ENCODE data around the gene OR13J1.
"Not testable (repeated sequence)": the region's sequence is repeated elsewhere in the genome, so short reads cannot be mapped to it uniquely, and the experiment has no call there.

Gene OR13J1

DNA sequence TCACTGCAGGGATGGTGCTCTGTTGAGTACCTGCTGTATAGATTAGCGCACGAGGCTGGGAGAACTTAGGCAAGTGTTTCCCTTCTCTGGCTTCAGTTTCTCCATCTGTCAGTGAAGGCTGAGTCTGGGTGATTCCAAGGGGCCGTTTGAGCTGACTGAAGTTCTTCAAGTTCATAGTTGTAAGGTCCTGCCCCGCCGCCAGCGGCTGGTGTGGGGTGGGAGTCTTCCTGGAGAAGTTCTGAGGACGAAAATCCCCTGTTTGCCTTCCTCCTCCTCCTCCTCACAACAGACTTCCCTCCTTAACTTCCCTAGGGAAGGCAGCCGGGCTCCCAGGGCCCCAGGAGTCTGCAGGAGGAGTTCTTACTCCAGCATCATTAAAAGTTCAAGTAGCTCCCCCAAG, 34.1 kb upstream of the OR13J1 start:
- DNase-seq = no peak

DNA sequence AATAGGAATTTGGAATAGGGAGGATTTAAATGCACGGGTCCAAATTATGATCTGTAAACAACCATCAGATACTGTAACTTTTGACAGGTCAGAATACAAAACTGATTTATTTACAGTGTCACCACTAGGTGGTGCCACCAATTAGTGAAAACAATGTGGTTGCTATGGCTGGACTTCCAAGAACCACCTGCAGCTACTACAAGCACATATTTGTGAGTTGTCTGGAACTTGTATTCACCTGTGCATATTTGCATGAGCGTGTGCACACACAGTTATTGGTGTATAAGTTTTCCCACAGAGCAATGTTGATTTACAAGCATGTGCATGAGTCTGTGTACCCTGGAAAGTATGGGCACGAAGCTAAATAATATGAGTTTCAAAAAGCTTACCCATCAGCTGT, 32.8 kb upstream of the OR13J1 start:
- peak; percentile 66 for DNase-seq

DNA sequence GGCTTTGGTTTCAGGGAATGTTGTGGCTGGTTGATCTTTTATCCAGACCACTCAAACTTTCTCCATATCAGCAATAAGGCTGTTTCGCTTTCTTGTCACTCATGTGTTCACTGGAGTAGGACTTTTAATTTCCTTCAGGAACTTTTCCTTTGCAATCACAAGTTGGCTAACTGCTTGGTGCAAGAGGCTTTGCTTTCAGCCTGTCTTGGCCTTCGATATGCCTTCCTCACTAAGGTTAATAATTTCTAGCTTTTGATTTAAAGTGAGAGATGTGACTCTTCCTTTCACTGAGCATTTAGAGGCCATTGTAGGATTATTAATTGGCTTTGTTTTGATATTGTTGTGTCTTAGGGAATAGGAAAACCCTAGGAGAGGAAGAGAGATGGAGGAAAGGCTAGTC, 28.8 kb upstream of the OR13J1 start:
- DNase-seq = no peak

DNA sequence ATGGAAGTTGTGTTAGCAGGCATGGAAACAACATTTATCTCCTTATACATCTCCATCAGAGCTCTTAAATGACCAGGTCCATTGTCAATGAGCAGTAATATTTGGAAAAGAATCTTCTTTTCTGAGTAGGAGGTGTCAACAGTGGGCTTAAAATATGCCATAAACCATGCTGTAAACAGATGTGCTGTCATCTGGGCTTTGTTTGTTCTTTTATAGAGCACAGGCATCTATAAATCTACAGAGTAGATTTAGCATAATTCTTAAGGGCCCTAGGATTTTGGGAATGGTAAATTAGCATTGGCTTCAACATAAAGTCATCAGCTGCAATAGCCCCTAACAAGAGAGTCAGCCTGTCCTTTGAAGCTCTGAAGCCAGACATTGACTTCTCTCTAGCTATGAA, 28.1 kb upstream of the OR13J1 start:
- DNase-seq = no peak

DNA sequence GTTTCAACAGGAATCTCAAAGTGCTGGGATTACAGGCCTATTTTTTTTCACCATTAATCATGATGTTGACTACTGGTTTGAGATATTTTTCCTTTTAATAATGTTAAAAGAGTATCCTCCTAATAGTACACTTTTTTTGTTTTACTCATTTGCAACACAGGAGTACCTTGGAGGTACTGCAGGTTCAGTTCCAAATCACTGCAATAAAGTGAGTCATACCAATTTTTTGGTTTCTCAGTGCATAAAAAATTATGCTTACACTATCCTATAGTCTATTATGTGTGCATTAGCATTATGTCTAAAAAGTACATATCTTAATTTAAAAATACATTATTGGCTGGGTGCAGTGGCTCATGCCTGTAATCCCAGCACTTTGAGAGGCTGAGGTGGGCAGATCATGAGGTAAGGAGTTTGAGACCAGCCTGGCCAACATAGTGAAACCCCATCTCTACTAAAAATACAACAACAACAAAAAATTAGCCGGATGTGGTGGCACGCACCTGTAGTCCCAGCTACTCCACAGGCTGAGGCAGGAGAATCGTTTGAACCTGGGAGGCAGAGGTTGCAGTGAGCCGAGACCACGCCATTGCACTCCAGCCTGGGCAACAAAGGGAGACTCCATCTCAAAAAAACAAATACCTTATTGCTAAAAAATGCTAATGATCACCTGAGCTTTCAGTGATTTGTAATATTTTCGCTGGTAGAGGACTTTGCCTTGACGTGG, 27.3 kb upstream of the OR13J1 start:
- DNase-seq = not testable (repeated sequence)

DNA sequence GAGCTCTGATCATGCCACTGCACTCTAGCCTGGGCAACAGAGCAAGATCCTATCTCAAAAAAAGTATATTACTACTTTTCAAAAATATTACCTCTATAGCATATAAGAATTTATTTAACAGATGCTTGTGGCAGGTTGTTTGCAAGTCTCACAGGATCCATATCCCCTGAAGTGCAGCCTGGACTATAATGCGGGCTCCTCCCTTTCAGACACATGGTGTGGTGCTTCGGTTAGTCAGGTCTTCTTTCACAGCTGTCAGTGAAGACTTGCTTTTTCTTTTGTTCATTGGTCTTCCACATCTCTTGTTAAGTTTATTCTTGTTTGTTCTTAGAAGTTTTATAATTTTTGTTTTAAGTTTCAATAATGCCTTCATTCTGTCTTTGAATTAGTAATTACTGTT, 26.4 kb upstream of the OR13J1 start:
- no peak for DNase-seq

DNA sequence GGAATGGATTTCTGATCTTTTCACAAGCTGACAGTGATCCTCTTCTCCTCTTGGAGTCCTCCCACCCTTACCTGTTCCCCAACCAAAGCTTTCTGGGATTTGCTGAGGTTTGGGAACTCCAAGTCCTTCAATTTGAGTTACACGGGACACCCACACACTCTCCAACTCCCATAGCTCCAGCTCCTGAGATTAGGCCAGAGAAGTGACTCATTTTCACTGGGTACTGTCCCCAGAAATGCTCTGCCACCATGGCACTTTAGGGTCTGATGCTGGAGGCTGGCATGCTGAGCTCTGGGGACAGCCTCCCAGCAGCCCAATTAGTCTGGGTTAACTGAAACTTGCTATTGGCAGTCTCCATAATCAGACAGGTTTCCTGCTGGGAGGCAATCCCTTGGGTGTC, 21.9 kb upstream of the OR13J1 start:
- DNase-seq = no peak

DNA sequence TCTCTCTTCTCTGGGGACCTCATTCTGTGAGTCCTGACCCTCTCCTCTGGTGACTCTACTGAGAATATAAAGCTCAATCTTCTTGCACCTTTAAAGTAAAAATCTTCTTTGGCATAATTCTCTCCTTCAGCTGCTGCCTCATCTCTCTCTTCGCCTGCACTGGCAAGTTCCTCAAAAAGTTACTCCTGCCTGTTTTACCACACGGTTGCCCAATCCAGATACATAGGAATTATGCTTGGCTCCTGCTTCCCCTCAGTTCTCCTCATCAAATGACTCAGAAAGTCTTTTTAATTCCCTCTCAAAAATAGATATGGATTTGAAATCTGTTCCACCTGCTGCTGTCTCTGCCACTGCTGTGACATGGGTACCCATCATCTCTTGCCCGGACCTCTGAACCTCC, 21.4 kb upstream of the OR13J1 start:
- no peak for DNase-seq

DNA sequence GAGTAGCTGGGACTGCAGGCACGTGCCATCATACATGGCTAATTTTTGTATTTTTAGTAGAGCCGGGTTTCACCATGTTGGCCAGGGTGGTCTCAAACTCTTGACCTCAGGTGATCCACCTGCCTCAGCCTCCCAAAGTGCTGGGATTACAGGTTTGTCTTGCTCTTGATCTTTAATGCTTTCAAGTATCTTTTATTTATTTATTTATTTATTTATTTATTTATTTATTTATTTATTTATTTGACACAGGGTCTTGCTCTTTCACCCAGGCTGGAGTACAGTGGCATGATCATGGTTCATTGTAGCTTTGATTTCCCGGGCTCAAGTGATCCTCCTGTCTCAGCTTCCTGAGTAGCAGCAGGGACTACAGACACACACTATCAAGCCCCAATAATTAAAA, 14.7 kb upstream of the OR13J1 start:
- DNase-seq = not testable (repeated sequence)

DNA sequence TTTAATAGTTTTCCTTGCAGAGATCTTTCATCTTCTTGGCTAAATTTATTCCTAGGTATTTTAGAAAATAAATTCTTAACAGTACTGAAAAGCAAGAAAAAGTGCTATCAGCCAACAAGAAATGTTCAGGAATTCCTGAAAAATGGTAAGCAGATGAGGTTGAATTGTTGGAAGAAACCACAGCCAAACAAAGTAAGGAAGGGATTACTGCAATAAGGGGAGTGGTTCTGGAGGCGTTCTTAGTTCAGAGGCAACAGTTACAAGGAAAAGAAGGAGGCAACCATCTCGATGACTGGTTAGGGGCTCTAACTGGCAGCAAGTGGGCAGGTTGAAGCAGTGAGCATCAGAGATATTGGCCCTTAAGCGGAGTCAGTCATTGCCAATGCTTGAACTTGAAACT, 12.8 kb upstream of the OR13J1 start:
- no peak for DNase-seq

DNA sequence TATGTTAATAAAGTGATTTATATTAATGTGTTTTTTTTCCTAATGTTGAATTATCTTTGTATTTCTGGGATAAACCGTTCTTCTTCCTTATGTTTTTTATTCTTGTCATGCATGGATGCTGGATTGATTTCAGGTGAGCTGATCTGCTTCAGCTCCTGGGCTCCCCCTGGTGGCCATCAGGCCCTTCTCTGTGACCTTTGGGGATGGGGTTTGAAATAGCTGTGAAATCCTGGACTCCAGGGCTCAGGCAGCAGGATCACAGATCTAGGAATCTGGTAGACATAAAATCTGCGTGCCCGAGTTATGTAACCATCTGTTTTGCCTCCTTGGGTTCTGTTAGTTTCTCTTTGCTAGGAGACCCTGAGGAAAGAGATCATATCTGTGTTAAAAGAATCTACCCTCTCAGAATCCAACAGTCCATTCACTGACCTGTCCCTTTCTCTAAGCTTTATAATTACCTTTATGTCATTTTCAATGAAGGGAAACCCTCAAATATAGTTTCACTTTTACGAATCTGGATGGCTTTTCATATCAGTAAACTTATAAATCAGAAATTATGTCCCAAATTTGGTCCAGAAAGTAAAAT, 12.2 kb upstream of the OR13J1 start:
- DNase-seq = peak; percentile 80

DNA sequence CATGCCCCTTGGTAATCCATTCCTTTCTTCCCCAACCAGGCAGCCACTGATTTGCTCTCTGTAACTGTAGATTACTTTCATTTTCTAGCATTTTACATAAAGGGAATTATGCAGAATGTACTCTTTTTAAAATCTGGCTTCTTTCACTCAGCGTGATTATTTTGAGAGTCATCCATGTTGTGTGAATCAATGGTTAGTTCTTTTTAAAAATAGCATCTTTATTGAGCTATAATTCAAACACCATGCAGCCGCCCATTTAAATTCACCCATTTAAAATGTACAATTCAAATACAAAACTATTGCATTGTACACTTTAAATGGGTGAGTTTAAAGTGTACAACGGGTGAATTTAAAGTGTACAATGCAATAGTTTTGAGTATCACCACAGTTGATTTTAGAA, 2.3 kb upstream of the OR13J1 start:
- DNase-seq = no peak

DNA sequence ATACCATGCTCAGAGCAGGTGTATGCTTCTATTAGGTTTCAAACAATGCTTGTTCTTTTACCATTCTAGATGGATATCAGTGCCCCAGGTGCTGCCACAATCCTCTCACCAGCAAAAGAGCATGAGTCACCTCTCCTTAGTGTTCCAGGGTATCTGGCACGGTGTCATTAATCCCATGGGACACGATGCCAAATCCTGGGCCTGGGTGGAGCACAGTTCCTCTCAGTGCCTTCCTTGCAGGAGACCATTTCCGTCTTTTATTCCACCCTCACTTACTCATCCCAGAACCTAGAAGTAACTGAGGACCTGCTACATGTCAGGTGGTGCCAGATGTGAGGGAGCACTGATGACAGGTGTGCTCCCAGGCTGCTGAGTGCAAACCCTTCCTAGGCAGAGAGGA, 1.3 kb upstream of the OR13J1 start:
- no peak for DNase-seq

DNA sequence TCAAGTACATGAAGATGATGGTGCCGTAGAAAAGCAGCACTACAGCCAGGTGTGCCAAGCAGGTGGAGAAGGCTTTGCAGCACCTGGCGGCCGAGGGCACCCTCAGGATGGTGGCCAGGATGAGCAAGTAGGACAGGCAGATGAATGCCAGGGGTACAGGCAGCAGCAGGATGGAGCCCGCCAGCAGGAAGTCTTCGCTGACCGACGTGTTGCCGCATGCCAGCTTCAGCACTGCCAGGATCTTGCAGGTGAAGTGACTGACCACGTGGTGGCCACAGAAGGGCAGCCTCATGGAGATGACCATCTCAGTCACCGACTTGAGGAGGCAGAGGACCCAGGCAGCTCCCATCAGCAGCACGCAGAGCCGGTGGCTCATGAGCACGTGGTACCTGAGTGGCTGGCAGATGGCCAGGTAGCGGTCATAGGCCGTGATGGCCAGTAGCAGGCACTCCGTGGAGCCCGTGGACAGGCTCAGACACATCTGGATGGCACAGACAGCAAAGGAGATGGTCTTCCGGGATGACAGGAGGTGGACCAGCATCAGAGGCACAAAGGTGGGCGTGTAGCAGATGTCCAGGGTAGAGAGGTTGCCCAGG, 482 bp downstream of the OR13J1 start:
- DNase-seq = no peak

DNA sequence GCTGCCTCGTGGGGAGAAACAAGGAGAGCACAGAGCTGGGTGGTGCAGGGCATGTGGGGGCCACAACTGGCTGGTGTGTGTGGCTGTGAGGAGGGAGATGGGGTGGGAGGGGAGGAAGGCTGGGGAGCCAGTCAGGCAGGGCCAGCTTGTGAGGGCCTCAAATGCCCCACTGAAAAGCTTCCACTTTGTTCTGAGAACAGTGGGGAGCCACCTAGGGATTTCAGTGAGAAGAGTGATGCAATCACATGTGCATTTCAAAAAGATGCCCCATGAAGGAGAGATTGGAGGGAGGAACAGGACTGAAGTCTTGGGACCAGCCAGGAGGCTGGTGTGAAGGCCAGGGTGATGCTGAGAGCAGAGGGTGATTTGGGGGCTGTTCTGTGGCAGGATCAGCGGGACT, 1.3 kb downstream of the OR13J1 start:
- DNase-seq = no peak

DNA sequence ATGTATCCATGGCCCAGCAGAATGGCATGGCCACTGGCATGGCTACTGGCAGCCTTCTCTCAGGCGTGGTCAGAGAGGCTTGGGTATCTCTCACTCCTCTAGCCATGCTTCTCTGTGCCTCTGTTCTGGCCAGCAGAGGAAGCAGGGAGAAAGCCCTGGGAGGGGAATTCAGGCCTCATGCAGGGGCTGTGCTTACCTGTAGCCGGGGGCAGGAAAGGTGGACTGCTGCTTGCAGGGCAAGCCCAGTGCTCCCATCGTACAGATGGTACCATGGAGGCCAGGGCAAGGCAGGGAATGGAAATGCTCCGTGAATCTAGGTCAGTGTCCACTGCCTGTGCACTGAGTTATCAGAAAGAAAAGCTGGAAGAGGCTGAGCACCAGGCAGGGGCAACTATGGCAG, 2.7 kb downstream of the OR13J1 start:
- no peak for DNase-seq

DNA sequence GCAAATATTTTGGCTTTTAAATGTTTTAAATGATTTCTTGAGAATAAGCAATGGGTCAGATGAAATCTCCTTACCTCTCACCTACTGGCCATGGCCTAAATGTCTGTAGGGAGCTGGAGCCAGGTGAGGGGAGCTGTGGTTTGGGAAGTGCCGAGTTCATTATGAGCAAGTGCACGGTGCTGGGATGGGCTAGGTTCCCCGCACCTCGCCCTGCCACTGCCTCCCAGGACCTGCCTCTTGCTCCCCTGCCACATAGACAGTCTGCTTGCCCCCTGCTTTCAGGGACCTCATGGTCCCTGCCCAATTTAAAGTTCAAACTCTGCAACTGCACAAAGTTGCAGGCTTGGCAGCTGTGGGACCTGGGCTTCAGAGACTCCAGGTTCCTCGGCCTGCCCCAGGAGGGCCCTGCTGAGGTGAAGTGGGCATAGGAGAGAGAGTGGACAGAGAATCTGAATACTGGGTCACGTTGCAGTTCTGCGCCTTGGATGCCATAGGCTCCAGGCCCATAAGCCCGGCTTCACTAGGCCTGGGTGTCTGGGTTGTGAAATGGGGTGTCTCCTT, 5.4 kb downstream of the OR13J1 start:
- DNase-seq = no peak

DNA sequence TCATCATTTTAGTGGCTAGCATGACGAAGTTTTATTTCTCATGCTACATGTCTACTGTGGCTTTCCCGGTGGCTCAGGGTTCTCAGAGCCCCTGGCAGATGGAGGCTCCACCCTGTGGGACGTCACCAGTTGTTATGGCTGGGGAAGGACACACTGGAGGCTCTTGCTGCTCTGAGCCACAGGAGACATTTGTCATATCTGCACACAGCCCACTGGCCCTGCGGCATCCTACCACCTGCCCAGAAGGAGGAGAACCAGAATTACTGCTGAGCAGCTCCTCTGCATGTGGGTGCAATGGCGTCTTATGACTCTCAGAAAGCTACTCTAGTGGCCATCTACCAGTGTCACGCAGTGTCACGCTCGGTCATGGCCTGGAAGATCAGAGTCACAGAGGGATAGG, 6.6 kb downstream of the OR13J1 start:
- peak; percentile 21 for DNase-seq

DNA sequence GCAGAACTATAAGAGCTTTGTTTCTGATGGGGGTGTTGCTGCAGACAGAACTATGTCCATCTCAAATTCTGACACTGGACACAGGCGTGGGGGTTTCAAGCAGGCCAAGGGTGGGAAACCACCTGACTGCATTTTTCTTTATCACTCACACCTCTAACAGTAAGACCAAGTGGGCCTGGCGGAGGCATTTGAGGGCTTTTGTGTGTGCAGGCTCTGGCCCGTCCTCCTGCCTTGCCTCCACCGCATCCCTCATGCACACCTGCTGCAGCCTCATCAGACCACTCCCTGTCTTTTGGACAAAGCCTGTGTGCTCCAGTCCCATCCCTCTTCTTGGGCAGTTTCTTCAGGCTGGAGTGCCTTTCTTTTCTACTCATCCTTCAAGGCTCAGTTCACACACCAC, 7.9 kb downstream of the OR13J1 start:
- DNase-seq = no peak

DNA sequence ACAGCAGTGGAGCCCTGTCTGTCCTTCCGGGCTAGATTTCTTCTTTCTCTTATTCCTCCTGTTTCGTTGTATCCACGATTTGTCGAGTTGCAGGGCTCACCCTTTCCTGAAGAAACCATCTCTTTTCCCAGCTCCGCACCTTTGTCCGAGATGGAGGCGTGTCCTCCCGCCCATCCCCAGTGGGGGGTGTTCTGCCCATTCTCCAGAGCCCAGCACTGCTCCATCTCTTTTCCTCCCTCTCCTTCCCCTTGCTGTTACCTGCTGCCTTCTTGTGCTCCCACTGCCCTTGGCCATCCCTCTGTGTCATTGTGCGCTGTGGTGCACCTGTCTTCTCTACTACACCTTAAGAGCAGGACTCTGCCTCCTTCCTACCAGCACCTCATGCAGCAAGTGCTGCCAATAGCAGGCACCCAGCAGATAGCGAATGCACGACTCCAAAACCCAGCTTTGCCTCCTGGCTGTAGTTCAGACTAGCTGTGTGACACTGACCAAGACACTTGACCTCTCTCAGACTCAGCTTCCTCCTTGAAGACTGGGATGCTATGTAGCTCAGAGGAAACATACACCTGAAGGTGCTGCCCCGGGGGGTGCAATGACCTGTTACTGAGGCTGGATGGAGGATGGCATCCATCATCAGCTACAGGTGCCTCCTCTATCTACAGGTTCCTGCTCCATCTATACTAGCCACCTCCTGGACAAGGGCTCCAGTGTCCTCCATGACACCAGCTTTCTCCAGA, 8.9 kb downstream of the OR13J1 start:
- DNase-seq = no peak

DNA sequence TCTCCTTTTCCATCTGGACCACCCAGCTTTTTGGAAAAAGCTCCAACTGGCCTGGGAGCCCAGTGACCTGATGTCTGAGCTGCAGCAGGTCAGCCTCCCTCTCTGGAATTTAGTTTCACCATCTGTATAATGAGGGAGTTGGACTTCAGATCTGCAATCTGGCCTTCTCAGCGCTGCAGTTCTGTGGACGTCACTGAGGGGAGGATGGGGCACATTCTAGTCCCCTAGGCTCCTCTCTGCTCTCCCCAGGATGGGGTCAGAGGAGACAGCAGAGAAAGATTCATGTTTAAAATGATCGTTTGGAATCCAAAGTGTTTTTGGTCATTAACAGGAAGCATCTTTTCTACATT, 10.2 kb downstream of the OR13J1 start:
- no peak for DNase-seq

DNA sequence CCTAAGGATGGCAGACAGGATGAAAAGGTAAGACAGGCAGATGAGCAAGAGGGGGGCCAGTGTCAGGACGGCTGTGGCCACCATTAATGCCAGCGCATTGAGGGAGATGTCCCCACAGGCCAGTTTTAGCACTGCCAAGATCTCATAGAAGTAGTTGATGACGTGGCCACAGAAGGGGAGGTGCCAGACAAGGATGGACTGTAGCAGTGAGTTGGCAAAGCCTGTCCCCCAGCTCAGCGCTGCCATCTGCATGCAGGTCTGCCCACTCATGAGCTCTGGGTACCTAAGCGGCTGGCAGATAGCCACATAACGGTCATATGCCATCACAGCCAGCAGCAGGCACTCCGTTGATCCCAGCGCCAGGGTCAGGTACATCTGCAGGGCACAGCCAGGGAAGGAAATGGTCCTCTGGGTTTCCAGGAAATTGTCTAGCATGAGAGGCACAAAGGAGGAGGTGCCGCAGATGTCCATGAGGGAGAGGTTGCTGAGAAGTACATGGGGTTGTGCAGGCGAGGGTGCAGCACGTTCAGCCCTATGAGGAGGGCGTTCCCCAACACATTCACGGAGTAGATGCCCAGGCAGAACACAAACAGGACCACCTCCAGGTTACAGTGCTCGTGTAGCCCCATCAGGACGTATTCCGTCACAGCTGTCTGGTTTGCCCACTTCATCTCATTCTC, 10.8 kb downstream of the OR13J1 start:
- DNase-seq = no peak

DNA sequence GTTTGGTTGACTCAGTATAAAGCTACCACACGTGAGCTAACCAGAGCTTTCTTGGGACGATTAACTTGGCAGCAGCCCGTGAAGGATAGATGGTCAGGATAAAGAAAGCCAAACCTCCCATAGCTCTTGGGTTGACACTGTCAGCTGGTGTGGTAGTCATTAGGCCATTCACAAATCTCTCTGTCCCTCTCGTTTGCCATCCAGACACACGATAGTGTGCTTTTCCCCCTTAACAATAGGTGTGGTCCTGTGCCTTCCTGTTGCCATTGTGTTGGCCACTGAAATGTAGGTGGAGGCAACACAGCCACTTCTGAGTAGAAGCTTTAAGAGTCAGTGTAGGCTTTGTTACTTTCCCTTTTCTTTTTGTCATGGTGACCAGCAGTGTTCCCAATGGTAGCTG, 11.7 kb downstream of the OR13J1 start:
- no peak for DNase-seq

All from NCI-H146 (cell line).